ENCODE results near the gene ZNF784. TPM values are rescaled to one million over a fixed set of nuclear protein-coding genes. Genes with fewer than 3 reads are reported as not detected.
A peak's percentile ranks its signal among the peaks of the same experiment; 100 is the strongest.

ZNF784 gene
- total and polyA plus RNA-seq, 9 of the 15 experiments (the other 6 are each of a cell fraction or from before 2014, with no cell fraction given) = 0.14 to 6.1 (median 2.1) TPM

DNA sequence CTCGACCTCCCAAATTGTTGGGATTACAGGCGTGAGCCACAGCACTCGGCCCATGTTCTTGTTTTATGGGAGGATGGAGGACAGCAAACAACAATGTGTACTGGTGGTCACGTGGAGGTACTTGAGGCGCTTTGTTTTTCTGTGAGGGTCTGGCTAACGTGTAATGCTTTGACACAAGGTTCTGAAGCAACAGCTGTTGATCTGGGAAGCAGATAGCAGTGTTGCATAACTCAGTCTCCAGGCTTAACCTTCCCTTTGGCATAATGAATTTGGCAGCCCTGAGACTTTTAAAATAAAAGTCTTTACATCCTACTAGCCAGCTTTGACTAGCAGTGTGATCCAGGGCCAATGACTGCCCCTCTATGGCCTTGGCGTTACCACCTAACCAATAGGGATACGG is 9.5 kb upstream of the ZNF784 start:
- H3K27ac ChIP-seq (ENCODE audit: extremely low read depth, low read depth, low read length) = no peak overlapping the region; the same call in 2 of the 3 replicates
- 0 out of 2 replicates have a peak, but pooled peaks cover 2% of the 10 kb centered on the region for H3K9me3 ChIP-seq (replicated peaks; ENCODE audit: control insufficient read depth, insufficient read depth, low read depth, low read length)
- no peak overlapping the region for H3K4me3 ChIP-seq
- WGBS (ENCODE audit: insufficient coverage, low coverage, missing lambda C conversion rate) = 90% methylated on average over 8 of the region's 8 CpGs
- BruUV-seq (replicated peaks) = no TSS peak
- intact Hi-C loops (cut with micrococcal nuclease) = loop anchor here (10.0 kb wide), 1 partner anchor 489 kb away; the partner anchor contains the start of gene TNNT1
- ChIA-PET POLR2A (interaction anchor here (2.0 kb wide), 1 partner anchor 9 kb away, joined by 12 read pairs; the partner anchor contains the start of gene ZNF784), CTCF (ENCODE audit: low intra/inter-chr PET ratio) (interaction anchor here (1.2 kb wide), 1 partner anchor 20 kb away, joined by 4 read pairs; no protein-coding TSS in a partner anchor)
- DNase-seq (ENCODE audit: extremely low read depth in 1 of 4, low spot score in 3 of 4) (no peak), ATAC-seq (no peak), FAIRE-seq (no peak)
- no peaks in the 10 kb centered on the region for H3K27me3 ChIP-seq (ENCODE audit: control insufficient read depth in 2 of 2, insufficient read depth in 2 of 2, low read length in 2 of 2)
- H3K36me3 ChIP-seq (ENCODE audit: control insufficient read depth, insufficient read depth, low read length) = peaks cover 6% of the 10 kb centered on the region; the same call in 2 of the 3 replicates
- H3K4me2 ChIP-seq (ENCODE audit: insufficient read depth, low read length) = peak overlapping the region; percentile 98
- H3K79me2 ChIP-seq (ENCODE audit: control insufficient read depth, insufficient read depth, low read length) = peaks cover 35% of the 10 kb centered on the region
- in situ Hi-C loops (cut with MboI) = loop anchor here (10.0 to 25.0 kb wide), 3 partner anchors 497 to 759 kb away; partner anchors contain the start of genes FCAR, TNNT1 and ZSCAN5A
- H3K9me1 ChIP-seq (ENCODE audit: control insufficient read depth, insufficient read depth, low read length) = no peaks in the 10 kb centered on the region
- H4K20me1 ChIP-seq (replicated peaks; ENCODE audit: control insufficient read depth, insufficient read depth, low read length) = no peaks in the 10 kb centered on the region
- peaks cover 13 to 24% of the 10 kb centered on the region in 2 experiments for H3K4me1 ChIP-seq (replicated peaks in 1 of 2; ENCODE audit: control insufficient read depth in 2 of 2, insufficient read depth in 2 of 2, low read length in 2 of 2)
- H3K9ac ChIP-seq (ENCODE audit: insufficient read depth in 1 of 2, low read depth in 2 of 2, low read length in 2 of 2) = no peak overlapping the region
- peak overlapping the region; percentile 91 for H2AFZ ChIP-seq (ENCODE audit: low read depth, low read length)
- TF ChIP-seq, protein P1, sequence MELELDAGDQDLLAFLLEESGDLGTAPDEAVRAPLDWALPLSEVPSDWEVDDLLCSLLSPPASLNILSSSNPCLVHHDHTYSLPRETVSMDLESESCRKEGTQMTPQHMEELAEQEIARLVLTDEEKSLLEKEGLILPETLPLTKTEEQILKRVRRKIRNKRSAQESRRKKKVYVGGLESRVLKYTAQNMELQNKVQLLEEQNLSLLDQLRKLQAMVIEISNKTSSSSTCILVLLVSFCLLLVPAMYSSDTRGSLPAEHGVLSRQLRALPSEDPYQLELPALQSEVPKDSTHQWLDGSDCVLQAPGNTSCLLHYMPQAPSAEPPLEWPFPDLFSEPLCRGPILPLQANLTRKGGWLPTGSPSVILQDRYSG (tag; conservative IDR thresholded peaks at IDR 0.05; ENCODE audit: low read depth) = no peak
- TF ChIP-seq ZMIZ1 (IDR thresholded peaks at IDR 0.05; ENCODE audit: low read depth in 2 of 2, low read length in 2 of 2) (no peak), ZNF699 (CRISPR knock-in tag; IDR thresholded peaks at IDR 0.05; ENCODE audit: insufficient replicate concordance) (no peak), KLF16 (IDR thresholded peaks at IDR 0.05) (no peak), CEBPG (CRISPR knock-in tag; IDR thresholded peaks at IDR 0.05) (no peak), CEBPG (tag; conservative IDR thresholded peaks at IDR 0.05 in 1 of 2, IDR thresholded peaks at IDR 0.05 in 1 of 2) (peak in 1 of 2 experiments; percentile 31; a peak in 1 of 4 replicates)
- TF ChIP-seq, protein P2, sequence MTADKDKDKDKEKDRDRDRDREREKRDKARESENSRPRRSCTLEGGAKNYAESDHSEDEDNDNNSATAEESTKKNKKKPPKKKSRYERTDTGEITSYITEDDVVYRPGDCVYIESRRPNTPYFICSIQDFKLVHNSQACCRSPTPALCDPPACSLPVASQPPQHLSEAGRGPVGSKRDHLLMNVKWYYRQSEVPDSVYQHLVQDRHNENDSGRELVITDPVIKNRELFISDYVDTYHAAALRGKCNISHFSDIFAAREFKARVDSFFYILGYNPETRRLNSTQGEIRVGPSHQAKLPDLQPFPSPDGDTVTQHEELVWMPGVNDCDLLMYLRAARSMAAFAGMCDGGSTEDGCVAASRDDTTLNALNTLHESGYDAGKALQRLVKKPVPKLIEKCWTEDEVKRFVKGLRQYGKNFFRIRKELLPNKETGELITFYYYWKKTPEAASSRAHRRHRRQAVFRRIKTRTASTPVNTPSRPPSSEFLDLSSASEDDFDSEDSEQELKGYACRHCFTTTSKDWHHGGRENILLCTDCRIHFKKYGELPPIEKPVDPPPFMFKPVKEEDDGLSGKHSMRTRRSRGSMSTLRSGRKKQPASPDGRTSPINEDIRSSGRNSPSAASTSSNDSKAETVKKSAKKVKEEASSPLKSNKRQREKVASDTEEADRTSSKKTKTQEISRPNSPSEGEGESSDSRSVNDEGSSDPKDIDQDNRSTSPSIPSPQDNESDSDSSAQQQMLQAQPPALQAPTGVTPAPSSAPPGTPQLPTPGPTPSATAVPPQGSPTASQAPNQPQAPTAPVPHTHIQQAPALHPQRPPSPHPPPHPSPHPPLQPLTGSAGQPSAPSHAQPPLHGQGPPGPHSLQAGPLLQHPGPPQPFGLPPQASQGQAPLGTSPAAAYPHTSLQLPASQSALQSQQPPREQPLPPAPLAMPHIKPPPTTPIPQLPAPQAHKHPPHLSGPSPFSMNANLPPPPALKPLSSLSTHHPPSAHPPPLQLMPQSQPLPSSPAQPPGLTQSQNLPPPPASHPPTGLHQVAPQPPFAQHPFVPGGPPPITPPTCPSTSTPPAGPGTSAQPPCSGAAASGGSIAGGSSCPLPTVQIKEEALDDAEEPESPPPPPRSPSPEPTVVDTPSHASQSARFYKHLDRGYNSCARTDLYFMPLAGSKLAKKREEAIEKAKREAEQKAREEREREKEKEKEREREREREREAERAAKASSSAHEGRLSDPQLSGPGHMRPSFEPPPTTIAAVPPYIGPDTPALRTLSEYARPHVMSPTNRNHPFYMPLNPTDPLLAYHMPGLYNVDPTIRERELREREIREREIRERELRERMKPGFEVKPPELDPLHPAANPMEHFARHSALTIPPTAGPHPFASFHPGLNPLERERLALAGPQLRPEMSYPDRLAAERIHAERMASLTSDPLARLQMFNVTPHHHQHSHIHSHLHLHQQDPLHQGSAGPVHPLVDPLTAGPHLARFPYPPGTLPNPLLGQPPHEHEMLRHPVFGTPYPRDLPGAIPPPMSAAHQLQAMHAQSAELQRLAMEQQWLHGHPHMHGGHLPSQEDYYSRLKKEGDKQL (CRISPR knock-in tag; IDR thresholded peaks at IDR 0.05; ENCODE audit: borderline replicate concordance) = no peak

Measured in K562 (cell line).